Measurements from ENCODE around the gene EFNA1. TPM values are rescaled to one million over a fixed set of nuclear protein-coding genes. Genes with fewer than 3 reads are reported as not detected.

Gene EFNA1
- total RNA-seq, 1 experiment from 2014 or later, result 6.5 TPM

- H3K27ac Mint-ChIP-seq, result peak within 1 kb of the TSS; percentile 95
- peaks cover 29% of the 10 kb centered on the region for H3K4me1 Mint-ChIP-seq
- H3K9me3 Mint-ChIP-seq, result no peaks in the 10 kb centered on the region
- DNase-seq (ENCODE audit: low spot score) (peak; percentile 79), ATAC-seq (peak; percentile 26)
- peaks cover 30% of the 10 kb centered on the region for H3K36me3 Mint-ChIP-seq
- ChIA-PET CTCF (interaction anchor here (0.7 to 12.2 kb wide), 60 partner anchors 7 to 1004 kb away, joined by 3 to 605 read pairs (median 7); partner anchors contain the start of genes ADAM15, CLK2, DPM3 and EFNA1), POLR2A (interaction anchor here (0.5 to 5.2 kb wide), 15 partner anchors 21 to 203 kb away, joined by 3 to 83 read pairs (median 3); partner anchors contain the start of gene SHC1)
- H3K27me3 Mint-ChIP-seq (ENCODE audit: low read depth), result no peaks in the 10 kb centered on the region
- H3K4me3 Mint-ChIP-seq, result peak within 1 kb of the TSS; percentile 94
- TF ChIP-seq E2F4 (CRISPR knock-in tag; IDR thresholded peaks at IDR 0.05; ENCODE audit: borderline replicate concordance, low read depth) (no peak), ARID4B (CRISPR knock-in tag; IDR thresholded peaks at IDR 0.05; ENCODE audit: borderline replicate concordance) (no peak; the same call in 1 of the 2 replicates), OVOL2 (CRISPR knock-in tag; IDR thresholded peaks at IDR 0.05; ENCODE audit: borderline replicate concordance) (no peak), ZNF416 (CRISPR knock-in tag; IDR thresholded peaks at IDR 0.05) (no peak), CBFB (CRISPR knock-in tag; IDR thresholded peaks at IDR 0.05; ENCODE audit: low read depth) (0 out of 2 replicates have a peak, but pooled peaks have one; percentile 12), FOXP1 (CRISPR knock-in tag; IDR thresholded peaks at IDR 0.05; ENCODE audit: borderline replicate concordance) (0 out of 2 replicates have a peak, but pooled peaks have one; percentile 27), ZNF532 (CRISPR knock-in tag; IDR thresholded peaks at IDR 0.05; ENCODE audit: borderline replicate concordance) (no peak), PRDM15 (CRISPR knock-in tag; IDR thresholded peaks at IDR 0.05) (no peak), NR2C2 (CRISPR knock-in tag; IDR thresholded peaks at IDR 0.05) (no peak), NR3C1 (CRISPR knock-in tag; conservative IDR thresholded peaks at IDR 0.05; ENCODE audit: low read depth) (no peak), USF1 (CRISPR knock-in tag; IDR thresholded peaks at IDR 0.05) (peak; percentile 61; the same call in 1 of the 2 replicates), AR (CRISPR knock-in tag; IDR thresholded peaks at IDR 0.05) (no peak), NFYB (CRISPR knock-in tag; conservative IDR thresholded peaks at IDR 0.05; ENCODE audit: low read depth) (no peak), MXD4 (CRISPR knock-in tag; IDR thresholded peaks at IDR 0.05; ENCODE audit: borderline replicate concordance) (no peak), ZNF121 (CRISPR knock-in tag; IDR thresholded peaks at IDR 0.05) (no peak), ATF3 (CRISPR knock-in tag; conservative IDR thresholded peaks at IDR 0.05) (no peak), ZNF317 (CRISPR knock-in tag; IDR thresholded peaks at IDR 0.05; ENCODE audit: borderline replicate concordance, low read depth) (no peak)
These were observed 46.0 kb downstream of the EFNA1 start, which contains the start of gene TRIM46 for GRCh38 chr1:155173478-155174323. TSS of gene TRIM46 (plus strand) at chr1:155173849. CDS start at chr1:155173967, 118 bp downstream.

All from WTC11 (cell line).